NCI-H1105 (cell line): Measurements from ENCODE around the gene PRMT1.

ENCODE experiments used
- DNase-seq: peaks from one replicate; lab custom pipeline; 2025; lab: John Stamatoyannopoulos, UW

The PRMT1 gene

DNA sequence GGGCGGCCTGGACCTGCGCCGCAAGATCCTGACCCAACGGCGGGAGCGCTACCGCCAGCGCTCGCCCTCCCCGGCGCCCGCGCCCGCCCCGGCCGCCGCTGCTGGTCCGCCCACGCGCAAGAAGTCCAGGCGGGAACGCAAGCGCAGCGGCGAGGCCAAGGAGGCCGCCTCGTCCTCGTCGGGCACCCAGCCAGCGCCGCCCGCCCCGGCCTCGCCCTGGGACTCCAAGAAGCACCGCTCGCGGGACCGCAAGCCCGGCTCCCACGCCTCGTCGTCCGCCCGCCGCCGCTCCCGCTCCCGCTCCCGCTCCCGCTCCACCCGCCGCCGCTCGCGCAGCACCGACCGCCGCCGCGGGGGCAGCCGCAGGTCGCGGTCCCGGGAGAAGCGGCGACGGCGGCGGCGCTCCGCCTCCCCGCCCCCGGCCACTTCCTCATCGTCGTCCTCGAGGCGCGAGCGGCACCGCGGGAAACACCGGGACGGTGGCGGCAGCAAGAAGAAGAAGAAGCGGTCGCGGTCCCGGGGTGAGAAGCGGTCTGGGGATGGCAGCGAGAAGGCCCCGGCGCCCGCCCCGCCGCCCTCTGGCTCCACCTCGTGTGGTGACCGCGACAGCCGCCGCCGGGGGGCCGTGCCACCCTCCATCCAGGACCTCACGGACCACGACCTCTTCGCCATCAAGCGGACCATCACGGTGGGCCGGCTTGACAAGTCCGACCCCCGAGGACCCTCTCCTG lies 25.1 kb upstream of the PRMT1 start:
- no peak for DNase-seq

DNA sequence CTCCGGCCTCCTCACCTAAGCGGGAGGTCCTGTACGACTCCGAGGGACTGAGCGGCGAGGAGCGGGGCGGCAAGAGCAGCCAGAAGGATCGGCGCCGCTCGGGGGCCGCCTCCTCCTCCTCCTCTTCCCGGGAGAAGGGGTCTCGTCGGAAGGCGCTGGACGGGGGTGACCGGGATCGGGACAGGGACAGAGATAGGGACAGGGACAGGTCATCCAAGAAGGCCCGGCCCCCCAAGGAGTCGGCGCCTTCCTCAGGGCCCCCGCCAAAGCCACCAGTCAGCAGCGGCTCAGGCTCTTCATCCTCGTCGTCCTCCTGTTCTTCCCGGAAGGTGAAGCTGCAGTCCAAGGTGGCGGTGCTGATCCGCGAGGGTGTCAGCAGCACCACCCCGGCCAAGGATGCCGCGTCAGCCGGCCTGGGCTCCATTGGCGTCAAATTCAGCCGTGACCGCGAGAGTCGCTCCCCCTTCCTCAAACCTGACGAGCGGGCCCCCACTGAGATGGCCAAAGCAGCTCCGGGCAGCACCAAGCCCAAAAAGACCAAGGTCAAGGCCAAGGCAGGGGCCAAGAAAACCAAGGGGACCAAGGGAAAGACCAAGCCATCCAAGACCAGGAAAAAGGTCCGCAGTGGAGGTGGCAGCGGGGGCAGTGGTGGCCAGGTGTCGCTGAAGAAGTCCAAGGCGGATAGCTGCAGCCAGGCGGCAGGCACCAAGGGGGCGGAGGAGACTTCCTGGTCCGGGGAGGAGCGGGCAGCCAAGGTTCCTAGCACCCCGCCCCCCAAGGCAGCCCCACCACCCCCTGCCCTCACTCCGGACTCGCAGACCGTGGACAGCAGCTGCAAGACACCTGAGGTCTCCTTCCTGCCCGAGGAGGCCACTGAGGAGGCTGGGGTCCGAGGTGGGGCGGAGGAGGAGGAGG lies 24.3 kb upstream of the PRMT1 start:
- no peak for DNase-seq

GRCh38 chr19:49653466-49653806 lies 23.6 kb upstream of the PRMT1 start:
- DNase-seq: no peak

DNA sequence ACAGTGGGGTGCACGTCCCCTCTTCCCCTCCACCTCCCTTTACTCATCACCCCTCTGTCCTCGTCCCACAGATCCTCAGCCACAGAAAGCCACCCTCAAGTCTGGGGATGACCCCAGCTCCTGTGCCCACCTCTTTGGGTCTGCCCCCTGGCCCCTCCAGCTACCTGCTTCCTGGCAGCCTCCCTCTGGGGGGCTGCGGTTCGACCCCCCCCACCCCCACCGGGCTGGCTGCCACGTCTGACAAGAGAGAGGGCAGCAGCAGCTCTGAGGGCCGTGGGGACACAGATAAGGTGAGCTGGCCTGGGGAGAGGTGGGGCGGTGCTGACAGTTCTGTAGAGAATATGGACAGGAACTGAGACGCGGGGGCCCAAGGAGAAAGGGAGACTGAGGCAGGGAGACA lies 22.5 kb upstream of the PRMT1 start:
- no peak for DNase-seq

- no peak for DNase-seq
Measured at GRCh38 chr19:49655570-49656455, 21.3 kb upstream of the PRMT1 start.

DNA sequence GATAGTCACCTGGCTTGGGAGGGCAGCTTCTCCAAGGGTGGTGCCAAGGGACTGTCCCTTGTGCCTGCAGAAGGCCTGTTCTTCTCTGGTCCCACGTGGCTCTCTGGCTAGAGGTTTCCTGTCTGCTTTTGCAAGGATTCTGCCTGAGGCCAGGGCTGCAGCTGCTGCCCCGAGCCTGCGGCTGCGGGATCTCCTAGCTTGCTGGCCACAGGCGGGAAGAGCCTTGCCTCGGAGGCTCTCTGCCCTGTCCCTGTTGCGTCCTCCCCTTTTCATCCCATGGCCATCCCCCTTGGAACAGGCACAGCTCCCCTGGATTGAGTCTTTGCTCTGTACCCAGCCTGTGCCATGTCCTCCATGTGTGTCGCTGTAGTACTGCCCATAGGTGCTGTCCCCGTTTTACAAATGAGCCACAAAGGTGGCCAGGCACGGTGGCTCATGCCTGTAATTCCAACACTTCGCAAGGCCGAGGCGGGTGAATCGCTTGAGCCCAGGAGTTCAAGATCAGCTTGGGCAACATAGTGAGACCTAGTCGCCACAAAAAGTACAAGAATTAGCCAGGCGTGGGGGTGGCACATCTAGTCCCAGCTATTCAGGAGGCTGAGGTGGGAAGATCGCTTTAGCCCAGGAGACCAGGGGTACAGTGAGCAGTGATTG lies 20.5 kb upstream of the PRMT1 start:
- DNase-seq: no peak

- no peak for DNase-seq
Measured at GRCh38 chr19:49657493-49658138, 19.5 kb upstream of the PRMT1 start.

DNA sequence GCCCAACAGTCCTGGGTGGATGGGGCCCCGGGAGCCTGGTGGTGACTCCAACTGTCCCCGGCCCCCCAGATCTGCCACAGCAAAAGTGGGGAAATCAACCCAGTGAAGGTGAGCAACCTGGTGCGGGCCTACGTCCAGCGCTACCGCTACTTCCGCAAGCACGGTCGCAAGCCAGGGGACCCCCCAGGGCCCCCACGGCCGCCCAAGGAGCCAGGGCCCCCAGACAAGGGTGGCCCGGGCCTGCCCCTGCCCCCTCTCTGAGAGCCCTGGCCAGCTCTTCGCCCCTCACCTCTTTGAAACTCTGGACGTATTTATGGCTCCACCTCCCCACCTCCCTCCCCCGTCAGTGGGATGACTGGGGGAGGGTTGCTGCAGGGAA lies 18.9 kb upstream of the PRMT1 start:
- no peak for DNase-seq

DNA sequence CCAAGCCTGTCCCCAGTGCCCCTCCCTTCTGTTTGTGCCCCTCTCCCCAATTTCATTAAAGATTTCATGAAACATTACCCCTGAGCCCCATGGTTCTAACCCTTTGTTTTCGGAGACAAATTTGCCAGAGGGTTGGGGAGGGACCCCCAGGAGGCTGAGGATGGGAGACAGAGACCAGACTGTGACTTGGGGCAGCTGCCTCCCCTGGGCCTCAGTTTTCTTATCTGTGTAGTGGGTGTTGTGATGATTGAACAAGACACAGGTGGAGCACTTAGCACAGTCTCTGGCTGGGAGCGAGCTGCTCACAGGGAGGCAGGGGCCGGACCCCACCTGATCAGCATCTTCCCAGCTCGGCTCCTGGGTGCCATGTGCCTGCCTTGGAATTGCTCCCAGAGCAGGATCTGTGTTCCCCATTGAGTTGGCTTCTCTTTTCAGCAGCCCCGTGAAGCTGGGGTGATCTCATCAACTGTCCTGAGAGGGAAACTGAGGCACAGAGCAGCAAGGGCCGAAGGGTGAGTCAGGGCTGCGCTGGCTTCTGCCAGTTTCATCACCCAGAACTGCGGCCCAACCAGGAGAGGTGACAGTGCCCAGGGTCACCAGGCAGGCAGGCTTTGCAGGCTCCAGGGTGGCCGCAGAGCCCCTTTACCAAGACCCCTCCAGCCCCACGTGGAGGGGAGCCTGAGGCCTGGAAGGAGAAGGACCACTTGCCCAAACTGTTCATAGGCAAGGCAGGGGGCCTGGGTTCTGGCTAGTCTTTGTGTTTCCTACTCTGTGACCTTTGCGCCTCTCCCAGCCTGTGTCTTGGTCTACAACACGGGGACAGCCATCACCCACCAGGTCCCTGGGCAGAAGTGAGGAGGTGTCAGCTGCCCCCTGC lies 18.3 kb upstream of the PRMT1 start:
- no peak for DNase-seq

- no peak for DNase-seq
Measured at GRCh38 chr19:49660338-49660961, 16.6 kb upstream of the PRMT1 start.

DNA sequence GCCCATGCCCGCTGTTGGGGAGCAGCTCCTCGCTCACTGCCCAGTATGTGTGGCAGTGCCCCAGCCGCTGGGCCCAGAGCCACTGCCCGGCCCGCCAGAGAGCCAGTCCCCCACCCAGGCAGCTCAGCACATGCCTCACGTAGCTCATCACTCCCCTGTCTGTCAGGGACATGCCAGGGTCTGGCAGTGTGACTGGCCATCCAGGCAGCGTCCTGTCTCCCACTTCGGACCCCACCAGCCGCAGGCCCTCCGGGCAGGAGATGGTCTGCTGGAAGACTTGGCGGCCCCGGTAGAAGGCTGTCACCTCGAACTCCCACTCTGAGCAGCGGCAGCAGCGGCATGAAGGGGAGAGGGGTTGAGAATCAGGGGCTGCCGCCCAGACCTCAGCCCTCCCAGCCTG lies 15.1 kb upstream of the PRMT1 start:
- DNase-seq: no peak

- DNase-seq: no peak
Measured at GRCh38 chr19:49663224-49663623, 13.8 kb upstream of the PRMT1 start.

DNA sequence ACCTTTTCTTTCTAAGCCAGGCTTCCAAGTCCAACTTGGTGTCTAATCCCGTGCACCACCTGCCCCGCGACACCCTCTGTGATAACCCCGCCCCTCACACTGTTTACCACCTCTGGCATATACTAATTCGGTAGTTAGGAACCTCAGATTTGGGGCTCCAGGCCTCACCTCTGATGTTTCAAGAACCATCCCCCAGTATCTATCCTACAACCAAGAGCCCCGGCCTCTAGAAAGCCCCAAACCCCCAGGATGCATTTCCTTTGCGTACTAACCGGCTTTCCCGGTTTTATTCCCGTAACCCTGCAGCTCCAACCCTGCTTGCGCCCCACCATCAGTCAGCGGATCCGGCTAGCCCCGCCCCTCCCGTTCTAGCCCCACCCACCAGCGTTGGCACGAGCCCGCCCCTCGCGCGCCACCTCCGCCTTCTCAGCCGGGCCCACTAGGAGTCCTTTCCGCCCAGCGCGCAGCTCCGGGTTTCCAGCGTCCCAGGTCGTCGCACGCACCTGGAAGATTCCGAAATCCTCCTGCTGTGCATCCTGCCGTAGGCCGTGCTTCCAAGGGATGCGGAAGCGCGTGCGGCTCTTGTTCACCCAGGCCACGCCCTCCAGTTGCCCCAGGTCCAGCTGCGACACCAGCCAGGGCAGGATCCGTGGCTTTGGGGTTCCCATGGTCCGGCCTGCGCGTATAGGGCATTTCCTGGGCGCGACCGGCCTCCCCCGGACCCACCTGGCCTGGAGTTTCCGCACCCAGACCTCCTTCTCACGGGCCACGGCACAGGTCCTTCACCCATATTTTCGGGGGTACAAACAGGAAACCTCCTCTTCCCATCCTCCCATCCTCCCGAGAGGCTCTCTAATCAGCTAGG lies 12.7 kb upstream of the PRMT1 start:
- DNase-seq: peak; percentile 87

- no peak for DNase-seq
Measured at GRCh38 chr19:49665036-49665350, 12.1 kb upstream of the PRMT1 start.

- DNase-seq: peak; percentile 87
Measured at GRCh38 chr19:49665351-49666119, 11.5 kb upstream of the PRMT1 start, which contains the start of the genes BCL2L12 and IRF3. BCL2L12 (plus strand) TSS chr19:49665933; CDS start chr19:49666693, 760 bp downstream. IRF3 (minus strand) TSS chr19:49665857; CDS start chr19:49664838, 1,019 bp downstream.

GRCh38 chr19:49666120-49666444 lies 11.0 kb upstream of the PRMT1 start:
- DNase-seq: no peak

- no peak for DNase-seq
Measured at GRCh38 chr19:49667473-49667872, 9.6 kb upstream of the PRMT1 start.

GRCh38 chr19:49669516-49669915 lies 7.6 kb upstream of the PRMT1 start:
- DNase-seq: no peak
